Stomach (tissue), 4 donors: ENCODE data around the gene TMEM132D.
"Not testable (repeated sequence)": the region's sequence is repeated elsewhere in the genome, so short reads cannot be mapped to it uniquely, and the experiment has no call there.

ENCODE experiments used
- CTCF ChIP-seq, 7 experiments: fragments of 450-650 bp in 4 of 7; fragments of 200-600 bp in 3 of 7; sonication (generic) in 3 of 7; IDR thresholded peaks; one replicate each; pipeline ENCODE4 v1.5.1; 2016 to 2019; ENCODE audit warnings: antibody characterized with exemption in 7 of 7, control low read depth in 2 of 7, mild to moderate bottlenecking in 1 of 7
- EP300 ChIP-seq: sonication (generic); formaldehyde crosslinking; IDR thresholded peaks from one replicate; pipeline ENCODE4 v1.6.1; 2017; ENCODE audit warnings: antibody characterized with exemption
- POLR2A ChIP-seq, 4 donors: fragments of 450-650 bp; IDR thresholded peaks; one replicate each; pipeline ENCODE4 v1.6.1; 2016; ENCODE audit warnings: antibody characterized with exemption in 4 of 4, control low read depth in 2 of 4, mild to moderate bottlenecking in 1 of 4, moderate library complexity in 1 of 4
- POLR2AphosphoS5 ChIP-seq, 3 donors: sonication (generic); formaldehyde crosslinking; IDR thresholded peaks; one replicate each; pipeline ENCODE4 v1.6.1; 2016; ENCODE audit warnings: antibody characterized with exemption in 3 of 3

DNA sequence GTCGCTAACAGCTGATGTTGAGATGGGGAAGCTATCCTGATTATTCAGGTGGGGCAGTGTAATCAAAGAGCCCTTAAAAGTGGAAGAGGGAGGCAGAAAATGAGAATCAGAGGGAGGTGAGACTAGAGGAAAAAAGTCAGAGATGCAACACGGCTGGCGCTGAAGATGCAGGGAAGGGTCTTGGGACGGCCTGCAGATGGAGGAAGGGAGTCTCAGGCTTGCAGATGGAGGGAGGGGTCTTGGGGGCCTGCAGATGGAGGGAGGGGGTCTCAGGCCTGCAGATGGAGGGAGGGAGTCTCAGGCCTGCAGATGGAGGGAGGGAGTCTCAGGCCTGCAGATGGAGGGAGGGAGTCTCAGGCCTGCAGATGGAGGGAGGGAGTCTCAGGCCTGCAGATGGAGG, 713.9 kb downstream of the TMEM132D start:
- TF ChIP-seq CTCF (IDR thresholded peaks at IDR 0.05); POLR2A (IDR thresholded peaks at IDR 0.05); POLR2AphosphoS5 (IDR thresholded peaks at IDR 0.05); EP300: not testable (repeated sequence)
